ENCODE results near the gene G3BP2.
"Not testable (repeated sequence)": the region's sequence is repeated elsewhere in the genome, so short reads cannot be mapped to it uniquely, and the experiment has no call there.

The G3BP2 gene

DNA sequence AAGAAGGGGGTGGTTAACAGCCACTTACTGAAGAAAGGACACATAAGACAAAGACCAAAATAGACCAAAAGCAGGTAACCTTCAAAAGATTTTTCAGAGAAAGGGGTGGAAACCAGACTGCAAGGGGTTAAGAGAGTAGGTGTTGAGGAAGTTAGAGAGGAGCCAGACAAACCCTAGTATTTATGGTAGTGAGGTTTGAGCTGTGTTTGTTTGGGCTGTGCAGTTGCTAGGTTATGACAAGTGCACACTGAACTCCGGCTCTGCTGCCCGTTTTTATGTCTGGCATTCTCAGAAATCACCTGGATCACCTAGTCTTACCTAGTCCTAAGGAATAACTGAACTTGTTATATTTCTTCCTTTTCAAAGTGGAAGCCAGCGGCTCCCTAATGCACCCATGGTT lies 22.9 kb upstream of the G3BP2 start:
- Histone ChIP-seq H3K36me3 (replicated peaks; ENCODE audit: insufficient read depth, low read length) (no peaks in the 10 kb centered on the region), H3K9me2 (replicated peaks; ENCODE audit: insufficient read depth, low read length) (no peaks in the 10 kb centered on the region), H3K9me3 (replicated peaks; ENCODE audit: insufficient read depth, low read length) (no peaks in the 10 kb centered on the region), H3K27me3 (replicated peaks; ENCODE audit: insufficient read depth, low read length) (no peaks in the 10 kb centered on the region), H3K27ac (ENCODE audit: low read length) (no peak overlapping the region), H2AFZ (ENCODE audit: low read length) (no peak overlapping the region), H3F3A (ENCODE audit: insufficient read depth, low read length) (no peaks in the 10 kb centered on the region), H3K79me2 (ENCODE audit: low read length) (no peaks in the 10 kb centered on the region), H3K4me1 (ENCODE audit: low read length) (no peaks in the 10 kb centered on the region), H3K4me3 (ENCODE audit: low read length) (no peak overlapping the region), H3K9ac (ENCODE audit: low read length) (no peak overlapping the region), H3K4me2 (ENCODE audit: low read depth, low read length) (no peak overlapping the region), H4K20me1 (ENCODE audit: insufficient read depth, low read length) (no peaks in the 10 kb centered on the region)
- TF ChIP-seq CTCF (IDR thresholded peaks at IDR 0.05; ENCODE audit: low read length) = no peak
- no peak for TF ChIP-seq EZH2phosphoT487 (IDR thresholded peaks at IDR 0.05; ENCODE audit: low read length)
- TF ChIP-seq EZH2 (optimal IDR thresholded peaks at IDR 0.05; ENCODE audit: low read depth, low read length) = no peak
- no peak for DNase-seq

DNA sequence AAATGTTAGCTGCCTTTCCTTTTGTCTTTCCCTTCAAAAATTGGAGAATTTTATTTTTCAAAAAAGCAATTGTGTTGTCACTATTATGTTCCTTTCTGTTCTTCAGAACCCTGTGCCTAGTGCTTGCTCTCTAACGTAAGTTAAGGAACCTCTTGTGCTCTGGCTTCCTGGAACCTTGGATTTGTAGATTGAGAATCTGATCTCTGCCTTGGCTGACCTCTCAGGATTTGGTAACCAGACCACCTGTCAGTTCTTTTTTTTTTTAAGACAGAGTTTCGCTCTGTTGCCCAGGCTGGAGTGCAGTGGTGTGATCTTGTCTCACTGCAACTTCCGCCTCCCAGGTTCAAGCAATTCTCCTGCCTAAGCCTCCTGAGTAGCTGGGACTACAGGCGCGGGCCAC lies 18.9 kb upstream of the G3BP2 start:
- not testable (repeated sequence) for H3K27me3 ChIP-seq (replicated peaks; ENCODE audit: insufficient read depth, low read length)

GRCh38 chr4:75687125-75687524 lies 13.9 kb upstream of the G3BP2 start:
- not testable (repeated sequence) for DNase-seq; H3K9me2 ChIP-seq (replicated peaks; ENCODE audit: insufficient read depth, low read length); H3K9me3 ChIP-seq (replicated peaks; ENCODE audit: insufficient read depth, low read length); H3K36me3 ChIP-seq (replicated peaks; ENCODE audit: insufficient read depth, low read length); H4K20me1 ChIP-seq (ENCODE audit: insufficient read depth, low read length); H3K9ac ChIP-seq (ENCODE audit: low read length); H3K4me3 ChIP-seq (ENCODE audit: low read length); H3F3A ChIP-seq (ENCODE audit: insufficient read depth, low read length); H3K4me2 ChIP-seq (ENCODE audit: low read depth, low read length); H3K4me1 ChIP-seq (ENCODE audit: low read length); H3K27me3 ChIP-seq (replicated peaks; ENCODE audit: insufficient read depth, low read length); H2AFZ ChIP-seq (ENCODE audit: low read length); H3K27ac ChIP-seq (ENCODE audit: low read length); H3K79me2 ChIP-seq (ENCODE audit: low read length)

More for the DNA sequence above, 18.9 kb upstream of the G3BP2 start:
- not testable (repeated sequence) for H3K9me2 ChIP-seq (replicated peaks; ENCODE audit: insufficient read depth, low read length); H4K20me1 ChIP-seq (ENCODE audit: insufficient read depth, low read length); H3K4me1 ChIP-seq (ENCODE audit: low read length); H3K4me3 ChIP-seq (ENCODE audit: low read length); H3K36me3 ChIP-seq (replicated peaks; ENCODE audit: insufficient read depth, low read length); H3K4me2 ChIP-seq (ENCODE audit: low read depth, low read length); H3K79me2 ChIP-seq (ENCODE audit: low read length); H2AFZ ChIP-seq (ENCODE audit: low read length); H3K27ac ChIP-seq (ENCODE audit: low read length); H3K9ac ChIP-seq (ENCODE audit: low read length); H3F3A ChIP-seq (ENCODE audit: insufficient read depth, low read length); H3K9me3 ChIP-seq (replicated peaks; ENCODE audit: insufficient read depth, low read length); DNase-seq

DNA sequence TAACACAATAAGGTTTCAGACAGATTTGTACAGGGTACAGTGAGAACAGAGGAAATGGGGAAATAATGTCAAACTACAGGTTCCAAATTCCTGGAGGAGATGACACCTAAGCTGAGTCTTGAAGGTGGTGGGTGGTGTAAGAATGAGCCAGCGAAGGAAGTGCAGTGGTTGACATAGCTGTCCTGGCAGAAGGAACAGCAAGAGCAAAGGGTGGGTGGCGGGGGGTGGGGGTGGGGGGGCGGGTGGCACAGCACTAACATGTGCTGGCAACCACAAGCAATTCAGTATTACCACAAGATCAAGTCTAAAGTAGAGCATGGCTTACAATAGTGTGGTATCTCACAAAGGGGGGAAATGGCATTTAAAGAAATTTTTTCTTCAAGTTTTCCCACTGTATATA lies 13.1 kb upstream of the G3BP2 start:
- H2AFZ ChIP-seq (ENCODE audit: low read length) = no peak overlapping the region
- no peak overlapping the region for H3K27ac ChIP-seq (ENCODE audit: low read length)
- H3K36me3 ChIP-seq (replicated peaks; ENCODE audit: insufficient read depth, low read length) = no peaks in the 10 kb centered on the region
- H3K79me2 ChIP-seq (ENCODE audit: low read length) = no peaks in the 10 kb centered on the region
- no peaks in the 10 kb centered on the region for H3K4me1 ChIP-seq (ENCODE audit: low read length)
- no peak overlapping the region for H3K9ac ChIP-seq (ENCODE audit: low read length)
- no peak overlapping the region for H3K4me3 ChIP-seq (ENCODE audit: low read length)
- H4K20me1 ChIP-seq (ENCODE audit: insufficient read depth, low read length) = no peaks in the 10 kb centered on the region
- TF ChIP-seq CTCF (IDR thresholded peaks at IDR 0.05; ENCODE audit: low read length) (no peak), EZH2phosphoT487 (IDR thresholded peaks at IDR 0.05; ENCODE audit: low read length) (no peak), EZH2 (optimal IDR thresholded peaks at IDR 0.05; ENCODE audit: low read depth, low read length) (no peak)
- H3K9me3 ChIP-seq (replicated peaks; ENCODE audit: insufficient read depth, low read length) = no peaks in the 10 kb centered on the region
- no peaks in the 10 kb centered on the region for H3K9me2 ChIP-seq (replicated peaks; ENCODE audit: insufficient read depth, low read length)
- H3F3A ChIP-seq (ENCODE audit: insufficient read depth, low read length) = no peaks in the 10 kb centered on the region
- H3K27me3 ChIP-seq (replicated peaks; ENCODE audit: insufficient read depth, low read length) = no peaks in the 10 kb centered on the region
- DNase-seq = no peak
- H3K4me2 ChIP-seq (ENCODE audit: low read depth, low read length) = no peak overlapping the region
